ENCODE results near the gene DCC.

GRCh38 chr18:52349498-52349897 is 9.5 kb downstream of the DCC start:
- TF ChIP-seq CTCF (IDR thresholded peaks at IDR 0.05) = no peak
- no peak for TF ChIP-seq RAD21 (IDR thresholded peaks at IDR 0.05; ENCODE audit: low read length)
- TF ChIP-seq USF2 (IDR thresholded peaks at IDR 0.05; ENCODE audit: borderline replicate concordance, low read depth, low read length) = no peak
- no peak for TF ChIP-seq GABPA (IDR thresholded peaks at IDR 0.05; ENCODE audit: low read depth)
- TF ChIP-seq YY1 (IDR thresholded peaks at IDR 0.05; ENCODE audit: low read depth) = no peak
- TF ChIP-seq RXRA (IDR thresholded peaks at IDR 0.05; ENCODE audit: borderline replicate concordance, low read depth) = no peak
- TF ChIP-seq EP300 (IDR thresholded peaks at IDR 0.05; ENCODE audit: borderline replicate concordance in 1 of 2, low read depth in 1 of 2, low read length in 1 of 2) = no peak
